ENCODE results near the gene ZMAT5.

DNA sequence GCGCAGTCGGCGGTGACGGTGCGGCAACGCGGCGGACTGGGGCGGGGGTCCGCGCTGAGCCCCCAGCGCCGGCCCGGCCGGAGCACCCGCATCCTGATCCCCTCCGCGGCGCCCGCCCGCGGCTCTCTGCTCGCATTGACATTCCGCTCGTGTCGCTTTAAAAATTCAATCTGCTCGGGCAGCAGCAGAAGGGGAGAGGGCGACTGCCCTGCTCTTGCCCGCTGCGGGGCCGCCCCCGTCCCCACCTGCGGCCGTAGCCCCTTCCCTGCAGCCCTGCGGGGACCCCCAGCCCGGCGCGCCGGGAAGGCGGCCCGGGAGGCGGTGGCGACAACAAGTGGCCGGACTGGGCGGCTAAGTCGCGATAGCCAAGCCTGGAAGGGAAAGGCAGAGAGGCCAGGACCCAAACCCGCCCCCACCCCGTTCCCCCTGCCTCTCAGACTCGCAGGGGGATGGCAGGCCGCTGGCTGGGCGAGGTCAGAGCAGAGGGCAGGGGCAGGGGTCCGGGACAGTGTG is 45.9 kb downstream of the ZMAT5 start:
- TF ChIP-seq, protein P1, sequence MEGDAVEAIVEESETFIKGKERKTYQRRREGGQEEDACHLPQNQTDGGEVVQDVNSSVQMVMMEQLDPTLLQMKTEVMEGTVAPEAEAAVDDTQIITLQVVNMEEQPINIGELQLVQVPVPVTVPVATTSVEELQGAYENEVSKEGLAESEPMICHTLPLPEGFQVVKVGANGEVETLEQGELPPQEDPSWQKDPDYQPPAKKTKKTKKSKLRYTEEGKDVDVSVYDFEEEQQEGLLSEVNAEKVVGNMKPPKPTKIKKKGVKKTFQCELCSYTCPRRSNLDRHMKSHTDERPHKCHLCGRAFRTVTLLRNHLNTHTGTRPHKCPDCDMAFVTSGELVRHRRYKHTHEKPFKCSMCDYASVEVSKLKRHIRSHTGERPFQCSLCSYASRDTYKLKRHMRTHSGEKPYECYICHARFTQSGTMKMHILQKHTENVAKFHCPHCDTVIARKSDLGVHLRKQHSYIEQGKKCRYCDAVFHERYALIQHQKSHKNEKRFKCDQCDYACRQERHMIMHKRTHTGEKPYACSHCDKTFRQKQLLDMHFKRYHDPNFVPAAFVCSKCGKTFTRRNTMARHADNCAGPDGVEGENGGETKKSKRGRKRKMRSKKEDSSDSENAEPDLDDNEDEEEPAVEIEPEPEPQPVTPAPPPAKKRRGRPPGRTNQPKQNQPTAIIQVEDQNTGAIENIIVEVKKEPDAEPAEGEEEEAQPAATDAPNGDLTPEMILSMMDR (IDR thresholded peaks at IDR 0.05) = no peak
- TF ChIP-seq POLR2A (IDR thresholded peaks at IDR 0.05) = no peak
- TF ChIP-seq EP300 (IDR thresholded peaks at IDR 0.05) = no peak

Measured in tibial nerve (tissue), 4 donors.